ENCODE results near the gene GSTK1.

Gene GSTK1

GRCh38 chr7:143223784-143224183 is 39.5 kb upstream of the GSTK1 start:
- Histone ChIP-seq H3K27me3 (ENCODE audit: low read length) (0 out of 2 replicates have a peak, but pooled peaks cover 4% of the 10 kb centered on the region), H3F3A (ENCODE audit: insufficient read depth) (no peaks in the 10 kb centered on the region), H3K9me3 (ENCODE audit: insufficient read depth, low read length) (no peaks in the 10 kb centered on the region), H3K79me2 (ENCODE audit: insufficient read depth, low read length) (no peaks in the 10 kb centered on the region), H3K9me2 (replicated peaks; ENCODE audit: insufficient read depth, low read length) (no peaks in the 10 kb centered on the region), H3K4me3 (ENCODE audit: insufficient read depth, low read length, poor library complexity, severe bottlenecking) (no peak overlapping the region), H3K4me2 (ENCODE audit: low read depth, low read length, poor library complexity, severe bottlenecking) (no peak overlapping the region), H2AFZ (ENCODE audit: low read depth, low read length, severe bottlenecking) (no peak overlapping the region), H3K27ac (ENCODE audit: low read depth, low read length) (no peak overlapping the region), H4K20me1 (ENCODE audit: low read depth, low read length) (no peaks in the 10 kb centered on the region), H3K36me3 (ENCODE audit: low read length) (no peaks in the 10 kb centered on the region), H3K9ac (ENCODE audit: low read length) (no peak overlapping the region)
- no peak for TF ChIP-seq EZH2phosphoT487 (conservative IDR thresholded peaks at IDR 0.05; ENCODE audit: low read length)
- TF ChIP-seq CTCF (IDR thresholded peaks at IDR 0.05; ENCODE audit: insufficient read depth, low read length, poor library complexity, severe bottlenecking), result no peak

- Histone ChIP-seq H3K27me3 (ENCODE audit: low read length) (0 out of 2 replicates have a peak, but pooled peaks cover 4% of the 10 kb centered on the region), H3K79me2 (ENCODE audit: insufficient read depth, low read length) (no peaks in the 10 kb centered on the region), H3K9me2 (replicated peaks; ENCODE audit: insufficient read depth, low read length) (no peaks in the 10 kb centered on the region), H3K36me3 (ENCODE audit: low read length) (no peaks in the 10 kb centered on the region), H3K9me3 (ENCODE audit: insufficient read depth, low read length) (no peaks in the 10 kb centered on the region), H4K20me1 (ENCODE audit: low read depth, low read length) (no peaks in the 10 kb centered on the region), H3K4me3 (ENCODE audit: insufficient read depth, low read length, poor library complexity, severe bottlenecking) (no peak overlapping the region), H3F3A (ENCODE audit: insufficient read depth) (no peaks in the 10 kb centered on the region), H3K27ac (ENCODE audit: low read depth, low read length) (no peak overlapping the region), H2AFZ (ENCODE audit: low read depth, low read length, severe bottlenecking) (no peak overlapping the region), H3K4me2 (ENCODE audit: low read depth, low read length, poor library complexity, severe bottlenecking) (no peak overlapping the region), H3K9ac (ENCODE audit: low read length) (no peak overlapping the region)
- no peak for TF ChIP-seq CTCF (IDR thresholded peaks at IDR 0.05; ENCODE audit: insufficient read depth, low read length, poor library complexity, severe bottlenecking)
- no peak for TF ChIP-seq EZH2phosphoT487 (conservative IDR thresholded peaks at IDR 0.05; ENCODE audit: low read length)
These were observed 38.2 kb upstream of the GSTK1 start for GRCh38 chr7:143225047-143225446.

DNA sequence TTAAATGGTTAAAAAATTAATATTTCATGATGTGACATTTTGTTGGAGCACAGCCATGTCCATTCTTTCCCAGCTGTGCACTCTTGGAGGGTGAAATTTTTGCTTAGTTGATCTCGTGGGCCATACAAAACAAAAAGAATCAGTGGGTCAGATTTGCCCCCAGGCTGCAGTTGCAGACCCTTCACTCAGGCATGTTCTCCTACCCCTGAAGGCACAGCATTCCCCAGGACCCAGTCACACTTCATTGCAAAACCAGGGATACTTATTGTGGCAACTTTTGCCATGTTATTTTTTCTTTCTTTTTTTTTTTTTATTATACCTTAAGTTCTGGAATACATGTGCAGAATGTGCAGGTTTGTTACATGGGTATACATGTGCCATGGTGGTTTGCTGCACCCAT is 35.4 kb upstream of the GSTK1 start:
- H3K36me3 ChIP-seq (ENCODE audit: low read length), result no peaks in the 10 kb centered on the region
- H3K27me3 ChIP-seq (ENCODE audit: low read length), result peaks cover 2% of the 10 kb centered on the region; the same call in 1 of the 2 replicates
- H4K20me1 ChIP-seq (ENCODE audit: low read depth, low read length), result no peaks in the 10 kb centered on the region
- TF ChIP-seq CTCF (IDR thresholded peaks at IDR 0.05; ENCODE audit: insufficient read depth, low read length, poor library complexity, severe bottlenecking) (no peak), EZH2phosphoT487 (conservative IDR thresholded peaks at IDR 0.05; ENCODE audit: low read length) (no peak)
- no peak overlapping the region for H3K4me2 ChIP-seq (ENCODE audit: low read depth, low read length, poor library complexity, severe bottlenecking)
- no peak overlapping the region for H3K9ac ChIP-seq (ENCODE audit: low read length)
- no peaks in the 10 kb centered on the region for H3F3A ChIP-seq (ENCODE audit: insufficient read depth)
- H3K4me3 ChIP-seq (ENCODE audit: insufficient read depth, low read length, poor library complexity, severe bottlenecking), result no peak overlapping the region
- no peaks in the 10 kb centered on the region for H3K9me3 ChIP-seq (ENCODE audit: insufficient read depth, low read length)
- no peak overlapping the region for H3K27ac ChIP-seq (ENCODE audit: low read depth, low read length)
- no peak overlapping the region for H2AFZ ChIP-seq (ENCODE audit: low read depth, low read length, severe bottlenecking)
- H3K79me2 ChIP-seq (ENCODE audit: insufficient read depth, low read length), result no peaks in the 10 kb centered on the region
- no peaks in the 10 kb centered on the region for H3K9me2 ChIP-seq (replicated peaks; ENCODE audit: insufficient read depth, low read length)
